Ascending aorta (tissue), 2 donors: ENCODE measurements around the gene ELANE. TPM values are rescaled to one million over a fixed set of nuclear protein-coding genes. Genes with fewer than 3 reads are reported as not detected.
A peak's percentile ranks its signal among the peaks of the same experiment; 100 is the strongest.
"Not testable (repeated sequence)": the region's sequence is repeated elsewhere in the genome, so short reads cannot be mapped to it uniquely, and the experiment has no call there.

Experiments
- DNase-seq, 2 donors: peaks; one replicate each; pipeline ENCODE4 v3.0.0-alpha.2; 2019; ENCODE audit warnings: low spot score in 2 of 2
- H3K27ac ChIP-seq, 2 donors: fragments of 200-600 bp; sonication (generic); one replicate each; pipeline ENCODE4 v1.5.1; 2016 to 2017; ENCODE audit warnings: mild to moderate bottlenecking in 1 of 2
- H3K27me3 ChIP-seq: fragments of 200-600 bp; sonication (generic); one replicate; pipeline ENCODE4 v1.5.1; 2017
- H3K36me3 ChIP-seq, 2 donors: fragments of 200-600 bp; sonication (generic); one replicate each; pipeline ENCODE4 v1.5.1; 2016
- H3K4me1 ChIP-seq, 2 donors: fragments of 200-600 bp; sonication (generic); one replicate each; pipeline ENCODE4 v1.5.1; 2016 to 2017; ENCODE audit warnings: mild to moderate bottlenecking in 1 of 2
- H3K4me3 ChIP-seq, 2 donors: fragments of 200-600 bp; sonication (generic); one replicate each; pipeline ENCODE4 v1.5.1; 2016 to 2017; ENCODE audit warnings: mild to moderate bottlenecking in 1 of 2
- H3K9me3 ChIP-seq, 2 donors: fragments of 200-600 bp; sonication (generic); one replicate each; pipeline ENCODE4 v1.5.1; 2016
- CTCF ChIP-seq, 3 experiments: fragments of 200-600 bp in 2 of 3; fragments of 450-650 bp in 1 of 3; sonication (generic) in 2 of 3; IDR thresholded peaks; one replicate each; pipeline ENCODE4 v1.5.1; 2016 to 2019; ENCODE audit warnings: antibody characterized with exemption in 3 of 3, mild to moderate bottlenecking in 1 of 3, moderate library complexity in 1 of 3
- intact Hi-C: fragments of 100-400 bp; cut with DNase I; formaldehyde crosslinking; loops from one replicate; pipeline ENCODE4 v1.15.1; 2023
- total RNA-seq: library from RNA; depleted of rRNA; stranded (reverse); fragments of >200 nt; gene quantifications from one replicate; pipeline ENCODE4 v1.1.0, GENCODE V29; 2016

The ELANE gene
- total RNA-seq, 1 donor from 2014 or later = not detected

GRCh38 chr19:890831-891230 is 38.7 kb downstream of the ELANE start:
- peaks cover 25 to 27% of the 10 kb centered on the region in 2 donors for H3K36me3 ChIP-seq
- no peak for DNase-seq
- peaks cover 4 to 6% of the 10 kb centered on the region in 2 donors for H3K4me1 ChIP-seq
- H3K27me3 ChIP-seq = no peaks in the 10 kb centered on the region
- no peak for TF ChIP-seq CTCF (IDR thresholded peaks at IDR 0.05)
- no peak overlapping the region for H3K4me3 ChIP-seq
- H3K9me3 ChIP-seq = no peaks in the 10 kb centered on the region
- no peak overlapping the region for H3K27ac ChIP-seq
- intact Hi-C loops = no loop called here

- H3K27me3 ChIP-seq, H3K4me1 ChIP-seq, H3K9me3 ChIP-seq, DNase-seq: not testable (repeated sequence)
- intact Hi-C loops = loop anchor here (2.0 kb wide), 1 partner anchor 23 kb away; no protein-coding TSS in a partner anchor
- H3K4me3 ChIP-seq = peak overlapping the region; percentile 75 to 99
- H3K36me3 ChIP-seq = peaks cover 18 to 24% of the 10 kb centered on the region in 2 donors
- H3K27ac ChIP-seq = peak overlapping the region; percentile 82 to 87
Observed at GRCh38 chr19:891421-892200, 39.5 kb downstream of the ELANE start.

- peak overlapping the region; percentile 82 to 87 for H3K27ac ChIP-seq
- H3K4me1 ChIP-seq = peaks cover 4 to 6% of the 10 kb centered on the region in 2 donors
- peak overlapping the region; percentile 75 to 99 for H3K4me3 ChIP-seq
- intact Hi-C loops = loop anchor here (2.0 kb wide), 1 partner anchor 24 kb away; no protein-coding TSS in a partner anchor
- H3K9me3 ChIP-seq = no peaks in the 10 kb centered on the region
- peaks cover 17 to 19% of the 10 kb centered on the region in 2 donors for H3K36me3 ChIP-seq
- no peaks in the 10 kb centered on the region for H3K27me3 ChIP-seq
- no peak for DNase-seq
- no peak for TF ChIP-seq CTCF (IDR thresholded peaks at IDR 0.05)
Observed at GRCh38 chr19:892243-892893, 40.3 kb downstream of the ELANE start.

GRCh38 chr19:892894-893689 is 41.0 kb downstream of the ELANE start, which contains the start of the genes MED16 and RNU6-9:
TSS of gene MED16 (minus strand) at chr19:893187. CDS start at chr19:891131, 2,056 bp downstream.
TSS of gene RNU6-9 (plus strand) at chr19:893484.
- H3K27me3 ChIP-seq = no peaks in the 10 kb centered on the region
- peaks cover 4 to 6% of the 10 kb centered on the region in 2 donors for H3K4me1 ChIP-seq
- peak; percentile 71 to 95 for DNase-seq
- H3K9me3 ChIP-seq = no peaks in the 10 kb centered on the region
- intact Hi-C loops = loop anchor here (1.0 to 2.0 kb wide), 2 partner anchors 20 to 24 kb away; partner anchors contain the start of gene R3HDM4
- TF ChIP-seq CTCF (IDR thresholded peaks at IDR 0.05) = no peak
- H3K27ac ChIP-seq = peak within 1 kb of the TSS; percentile 82 to 87
- H3K36me3 ChIP-seq = peaks cover 16 to 19% of the 10 kb centered on the region in 2 donors
- H3K4me3 ChIP-seq = peak within 1 kb of the TSS; percentile 75 to 99

GRCh38 chr19:896434-896833 is 44.3 kb downstream of the ELANE start:
- Histone ChIP-seq H3K36me3 (peaks cover 7 to 25% of the 10 kb centered on the region in 2 donors), H3K4me3 (no peak overlapping the region), H3K27me3 (no peaks in the 10 kb centered on the region), H3K4me1 (peaks cover 4 to 6% of the 10 kb centered on the region in 2 donors), H3K27ac (no peak overlapping the region), H3K9me3 (no peaks in the 10 kb centered on the region)
- no peak for TF ChIP-seq CTCF (IDR thresholded peaks at IDR 0.05)
- intact Hi-C loops = no loop called here
- no peak for DNase-seq
